GM12864 (cell line): ENCODE measurements around the gene MAPT.

Experiments used
- DNase-seq: peaks from one replicate; pipeline ENCODE4 v3.0.0-alpha.2; 2011; ENCODE audit warnings: low read depth
- H3K4me3 ChIP-seq: 2 replicates; pipeline ENCODE4 v1.5.1; 2011; ENCODE audit warnings: mild to moderate bottlenecking, low read depth, low read length, control low read depth
- CTCF ChIP-seq: IDR thresholded peaks from 2 replicates; pipeline ENCODE4 v1.5.1; 2011; ENCODE audit warnings: low read depth, mild to moderate bottlenecking, moderate library complexity, low read length, control low read depth, inconsistent platforms; ENCODE audit errors: missing control alignments

The MAPT gene

DNA sequence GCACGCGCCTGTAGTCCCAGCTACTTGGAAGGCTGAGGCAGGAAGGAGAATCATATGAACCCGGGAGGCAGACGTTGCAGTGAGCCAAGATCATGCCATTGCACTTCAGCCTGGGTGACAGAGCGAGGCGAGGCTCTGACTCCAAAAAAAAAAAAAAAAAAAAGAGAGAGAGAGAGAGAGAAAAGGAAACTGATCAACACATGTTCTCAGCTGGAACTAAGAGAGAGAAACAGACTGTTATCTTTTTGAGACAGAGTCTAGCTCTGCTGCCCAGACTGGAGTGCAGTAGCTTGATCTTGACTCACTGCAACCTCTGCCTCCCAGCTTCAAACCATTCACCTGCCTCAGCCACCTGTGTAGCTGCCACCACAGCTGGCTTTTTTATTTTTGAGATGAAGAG, 165.1 kb downstream of the MAPT start:
- no peak for DNase-seq
- no peak for TF ChIP-seq CTCF
- H3K4me3 ChIP-seq, result no peak overlapping the region

DNA sequence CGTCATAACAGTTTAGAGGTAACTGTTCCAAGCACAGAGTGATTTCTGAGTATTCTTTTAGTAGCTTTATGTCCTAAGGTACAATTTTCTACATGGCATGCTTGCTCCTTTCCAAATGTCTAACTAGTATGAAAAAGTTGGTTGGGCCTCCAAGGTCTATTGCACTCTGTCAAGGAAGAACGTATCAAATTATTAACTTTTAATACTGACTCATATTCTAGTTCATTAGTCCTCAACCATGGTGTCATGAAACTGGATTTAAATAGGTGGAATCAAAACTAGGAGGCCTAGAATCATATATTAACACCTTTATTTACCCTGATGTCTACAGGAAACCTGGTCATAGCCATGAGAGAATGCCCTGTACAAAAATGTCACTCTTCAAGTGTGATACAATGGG, 166.1 kb downstream of the MAPT start:
- DNase-seq, result no peak
- TF ChIP-seq CTCF, result no peak
- H3K4me3 ChIP-seq, result no peak overlapping the region

GRCh38 chr17:46061435-46061834, 167.1 kb downstream of the MAPT start:
- peak; percentile 14 for TF ChIP-seq CTCF
- no peak for DNase-seq
- no peak overlapping the region for H3K4me3 ChIP-seq

GRCh38 chr17:46063241-46063640, 168.9 kb downstream of the MAPT start:
- TF ChIP-seq CTCF, result no peak
- H3K4me3 ChIP-seq, result no peak overlapping the region
- no peak for DNase-seq

GRCh38 chr17:46064460-46064859, 170.1 kb downstream of the MAPT start:
- no peak for TF ChIP-seq CTCF
- no peak overlapping the region for H3K4me3 ChIP-seq

DNA sequence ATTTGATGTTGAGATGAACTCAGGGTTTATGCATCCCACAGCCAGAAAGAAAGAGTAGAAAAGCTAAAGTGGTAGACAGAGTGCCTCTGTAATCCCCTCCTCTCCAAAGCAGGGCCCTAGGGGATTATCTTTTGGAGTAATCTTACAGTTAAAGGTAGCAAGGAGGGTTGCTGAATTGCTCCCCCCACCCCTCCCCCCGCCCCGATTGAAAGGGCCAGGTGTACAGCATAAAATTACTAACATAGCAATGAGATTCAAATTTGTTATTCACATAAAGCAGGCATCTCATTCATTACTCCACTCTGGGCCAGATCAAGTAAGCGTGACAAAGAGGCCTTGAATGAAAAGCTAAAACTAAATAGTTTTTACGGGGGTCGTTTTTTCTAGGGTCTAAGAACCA, 177.4 kb downstream of the MAPT start:
- no peak for DNase-seq
- TF ChIP-seq CTCF, result no peak
- H3K4me3 ChIP-seq, result no peak overlapping the region

More at GRCh38 chr17:46064460-46064859, 170.1 kb downstream of the MAPT start:
- DNase-seq, result no peak

DNA sequence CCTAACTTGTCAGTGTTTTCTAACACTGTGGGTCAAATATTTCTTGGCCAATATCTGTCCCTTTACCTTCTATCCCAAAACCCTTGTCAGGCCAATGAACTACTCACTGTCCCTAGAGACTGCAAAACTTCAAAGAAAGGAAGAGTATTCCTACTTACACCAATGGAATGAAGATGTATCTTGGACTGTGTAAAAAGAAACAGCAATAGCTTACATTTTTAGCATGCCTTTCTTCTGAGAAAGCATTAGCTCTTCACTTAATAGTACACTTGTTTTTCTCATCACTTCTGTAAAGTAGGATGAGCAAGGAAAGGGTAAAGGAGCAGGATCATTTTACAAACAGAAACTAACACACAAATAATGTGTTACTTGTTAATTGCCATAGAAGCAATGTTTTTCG, 178.6 kb downstream of the MAPT start:
- no peak overlapping the region for H3K4me3 ChIP-seq
- no peak for TF ChIP-seq CTCF
- no peak for DNase-seq
